Bronchial epithelial cell (primary cell): ENCODE results near the gene CASK. TPM values are rescaled to one million over a fixed set of nuclear protein-coding genes. Genes with fewer than 3 reads are reported as not detected.

Source experiments
- DNase-seq: peaks from one replicate; pipeline ENCODE4 v3.0.0-alpha.2; 2010; ENCODE audit warnings: low read depth
- FAIRE-seq: peaks from 2 replicates; lab custom pipeline; 2011; peaks lifted over from hg19 to GRCh38; lab: Jason Lieb, UNC
- H3K27me3 ChIP-seq: 2 replicates; pipeline ENCODE4 v1.5.1; 2011; ENCODE audit warnings: low read length; ENCODE audit not compliant: control insufficient read depth, insufficient read depth
- H3K36me3 ChIP-seq: 2 replicates; pipeline ENCODE4 v1.5.1; 2011; ENCODE audit warnings: low read length; ENCODE audit not compliant: control insufficient read depth, insufficient read depth
- H3K4me3 ChIP-seq: 2 replicates; pipeline ENCODE4 v1.5.1; 2011; ENCODE audit warnings: mild to moderate bottlenecking, low read depth, low read length, control low read depth
- CTCF ChIP-seq: IDR thresholded peaks from 2 replicates; pipeline ENCODE4 v1.5.1; 2011; ENCODE audit warnings: mild to moderate bottlenecking, moderate library complexity, low read length, control low read depth, inconsistent platforms; ENCODE audit not compliant: insufficient read depth, severe bottlenecking
- total RNA-seq: library from RNA; depleted of rRNA; stranded (reverse); fragments of >200 nt; gene quantifications from 2 replicates; pipeline ENCODE4 v1.2.1, GENCODE V29; 2014

CASK gene
- total RNA-seq, 1 donor from 2014 or later, result 141 TPM

GRCh38 chrX:41599507-41599906, 323.8 kb downstream of the CASK start:
- Histone ChIP-seq H3K4me3 (no peak overlapping the region), H3K27me3 (no peaks in the 10 kb centered on the region), H3K36me3 (no peaks in the 10 kb centered on the region)
- DNase-seq (no peak), FAIRE-seq (no peak)
- TF ChIP-seq CTCF, result no peak

- no peak for TF ChIP-seq CTCF
- H3K4me3 ChIP-seq, result no peak overlapping the region
- no peaks in the 10 kb centered on the region for H3K36me3 ChIP-seq
- DNase-seq (peak; percentile 11), FAIRE-seq (no peak)
- no peaks in the 10 kb centered on the region for H3K27me3 ChIP-seq
Measured at GRCh38 chrX:41596596-41596995, 326.8 kb downstream of the CASK start.

GRCh38 chrX:41594634-41595033, 328.7 kb downstream of the CASK start:
- no peak for FAIRE-seq
- no peaks in the 10 kb centered on the region for H3K36me3 ChIP-seq
- no peak for TF ChIP-seq CTCF
- H3K27me3 ChIP-seq, result no peaks in the 10 kb centered on the region
- no peak overlapping the region for H3K4me3 ChIP-seq
- no peak for DNase-seq

GRCh38 chrX:41591906-41592305, 331.4 kb downstream of the CASK start:
- no peaks in the 10 kb centered on the region for H3K36me3 ChIP-seq
- H3K27me3 ChIP-seq, result no peaks in the 10 kb centered on the region
- DNase-seq (no peak), FAIRE-seq (no peak)
- TF ChIP-seq CTCF, result no peak
- H3K4me3 ChIP-seq, result no peak overlapping the region

- H3K4me3 ChIP-seq, result no peak overlapping the region
- no peaks in the 10 kb centered on the region for H3K27me3 ChIP-seq
- FAIRE-seq (no peak), DNase-seq (no peak)
- no peak for TF ChIP-seq CTCF
- H3K36me3 ChIP-seq, result no peaks in the 10 kb centered on the region
Measured at GRCh38 chrX:41590641-41591040, 332.7 kb downstream of the CASK start.

- TF ChIP-seq CTCF, result no peak
- no peaks in the 10 kb centered on the region for H3K27me3 ChIP-seq
- H3K36me3 ChIP-seq, result no peaks in the 10 kb centered on the region
- DNase-seq (no peak), FAIRE-seq (no peak)
- H3K4me3 ChIP-seq, result no peak overlapping the region
Measured at GRCh38 chrX:41589634-41590270, 333.6 kb downstream of the CASK start.
